Activated CD4-positive, CD25-positive, alpha-beta regulatory T cell treated with anti-CD3 and anti-CD28 coated beads, Interleukin-2, amount 50 U/mL, for 24 hours (primary cell): ENCODE data around the gene RIC1.
"Not testable (repeated sequence)": the region's sequence is repeated elsewhere in the genome, so short reads cannot be mapped to it uniquely, and the experiment has no call there.

Experiments
- ATAC-seq, 2 donors: fragments of 150-1000 bp; cut with Tn5 transposase; one replicate each; pipeline ENCODE4 v1.10.0; 2021; ENCODE audit warnings: mild to moderate bottlenecking in 1 of 2, moderate library complexity in 1 of 2

RIC1 gene

DNA sequence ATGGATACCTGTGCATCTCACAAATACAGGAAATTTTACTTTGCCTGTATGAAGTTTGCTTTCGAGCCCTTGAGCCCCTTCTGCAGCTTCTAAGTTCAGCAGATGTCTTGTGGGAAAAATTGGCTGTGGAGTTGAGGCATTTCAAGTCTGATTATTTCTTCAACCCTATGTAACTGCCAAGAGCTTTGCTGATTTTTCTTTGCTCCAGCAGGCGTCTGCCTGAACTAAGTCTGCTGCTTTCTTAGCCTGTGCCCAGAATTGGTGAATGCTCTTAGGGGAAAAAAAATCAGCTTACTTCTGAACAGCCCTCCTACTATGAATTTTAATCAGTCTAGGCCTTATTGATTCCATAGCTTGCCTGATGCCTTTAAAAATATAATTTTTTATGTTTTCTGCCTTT, 41.2 kb downstream of the RIC1 start:
- no peak for ATAC-seq

DNA sequence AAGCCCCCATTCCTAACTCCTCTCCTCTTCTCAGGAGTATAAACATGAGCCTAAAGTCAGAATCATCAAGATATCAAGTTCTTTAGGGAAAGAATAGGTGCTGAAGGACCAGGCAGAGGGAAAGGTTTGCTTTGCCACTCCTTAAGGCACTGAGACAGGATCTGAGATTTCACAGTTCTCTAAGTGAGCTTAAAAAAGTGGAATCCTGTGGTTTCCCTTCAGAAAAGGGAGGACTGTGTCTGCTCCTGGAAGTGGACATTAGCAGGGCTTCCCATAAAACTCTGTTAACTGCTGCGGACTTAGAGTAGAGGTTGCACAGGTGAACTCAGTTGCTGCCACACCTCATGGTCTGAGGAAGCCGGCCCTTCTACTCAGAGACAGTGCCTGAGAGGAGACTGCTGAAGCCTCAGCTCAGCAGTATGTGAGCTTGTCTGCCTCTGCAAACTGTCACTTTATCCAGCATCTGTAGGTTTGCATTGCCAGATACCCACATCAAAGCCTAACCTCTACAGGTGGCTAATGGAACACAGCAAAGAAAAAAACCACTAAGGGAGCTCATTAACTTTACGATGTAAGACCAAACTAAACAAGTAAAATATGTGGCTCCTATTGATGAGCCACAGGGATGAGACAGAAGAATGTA, 42.9 kb downstream of the RIC1 start:
- ATAC-seq = peak; percentile 51 to 64

DNA sequence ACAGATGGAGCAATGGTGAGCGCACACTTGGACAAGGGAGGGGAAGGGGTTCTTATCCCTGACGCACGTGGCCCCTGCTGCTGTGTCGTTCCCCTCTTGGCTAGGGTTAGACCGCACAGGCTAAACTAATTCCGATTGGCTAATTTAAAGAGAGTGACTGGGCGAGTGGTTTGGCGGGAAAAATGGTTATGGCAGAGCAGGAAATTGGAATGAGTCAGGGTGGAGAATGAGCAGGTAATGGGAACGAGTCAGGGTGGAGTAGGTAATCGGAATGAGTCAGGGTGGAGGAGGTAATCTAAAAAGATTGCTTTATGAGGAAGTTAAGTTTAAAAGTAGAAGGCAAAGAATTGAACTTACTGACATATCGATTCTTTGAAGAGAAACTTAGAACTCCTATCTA, 46.1 kb downstream of the RIC1 start:
- ATAC-seq = not testable (repeated sequence)

DNA sequence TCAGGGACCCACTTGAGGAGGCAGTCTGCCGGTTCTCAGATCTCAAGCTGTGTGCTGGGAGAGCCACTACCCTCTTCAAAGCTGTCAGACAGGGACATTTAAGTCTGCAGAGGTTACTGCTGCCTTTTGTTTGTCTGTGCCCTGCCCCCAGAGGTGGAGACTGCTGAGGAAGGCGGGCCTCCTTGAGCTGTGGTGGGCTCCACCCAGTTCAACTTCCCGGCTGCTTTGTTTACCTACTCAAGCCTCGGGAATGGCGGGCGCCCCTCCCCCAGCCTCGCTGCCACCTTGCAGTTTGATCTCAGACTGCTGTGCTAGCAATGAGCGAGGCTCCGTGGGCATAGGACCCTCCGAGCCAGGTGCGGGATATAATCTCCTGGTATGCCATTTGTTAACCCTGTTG, 54.7 kb downstream of the RIC1 start:
- ATAC-seq = not testable (repeated sequence)

DNA sequence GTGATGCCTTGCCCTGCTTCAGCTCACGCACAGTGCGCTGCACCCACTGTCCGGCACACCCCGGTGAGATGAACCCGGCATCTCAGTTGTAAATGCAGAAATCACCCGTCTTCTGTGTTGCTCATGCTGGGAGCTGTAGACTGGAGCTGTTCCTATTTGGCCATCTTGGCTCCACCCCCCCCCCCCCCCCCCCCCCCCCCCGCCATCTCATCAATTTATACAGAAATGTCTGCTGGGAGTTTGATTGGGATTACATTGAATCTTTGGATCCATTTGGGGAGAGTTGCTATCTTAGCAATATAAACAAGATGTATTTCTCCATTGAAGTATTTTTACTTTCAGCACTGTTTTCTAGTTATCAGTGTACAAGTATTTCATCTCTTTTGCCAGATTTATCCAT, 55.2 kb downstream of the RIC1 start:
- ATAC-seq = no peak

DNA sequence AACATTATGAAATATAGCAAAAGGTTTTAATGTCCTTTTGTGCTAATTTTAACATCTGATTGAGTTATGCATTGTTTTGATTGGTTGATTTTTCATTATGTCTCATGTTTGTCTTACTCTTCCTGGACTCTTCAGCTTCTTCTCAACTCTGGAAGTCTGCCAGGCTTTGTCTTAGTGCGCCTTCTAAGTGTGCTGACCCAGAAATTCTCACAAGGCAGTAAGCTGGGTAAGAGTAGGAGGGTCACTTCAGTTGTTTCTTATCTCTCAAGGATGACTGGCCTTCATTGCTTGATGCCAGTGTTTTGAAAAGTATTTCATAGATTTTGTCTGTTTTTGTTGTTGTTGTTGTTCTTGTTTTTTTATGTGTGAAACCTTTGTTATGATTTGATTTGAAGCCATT, 59.2 kb downstream of the RIC1 start:
- ATAC-seq = no peak

DNA sequence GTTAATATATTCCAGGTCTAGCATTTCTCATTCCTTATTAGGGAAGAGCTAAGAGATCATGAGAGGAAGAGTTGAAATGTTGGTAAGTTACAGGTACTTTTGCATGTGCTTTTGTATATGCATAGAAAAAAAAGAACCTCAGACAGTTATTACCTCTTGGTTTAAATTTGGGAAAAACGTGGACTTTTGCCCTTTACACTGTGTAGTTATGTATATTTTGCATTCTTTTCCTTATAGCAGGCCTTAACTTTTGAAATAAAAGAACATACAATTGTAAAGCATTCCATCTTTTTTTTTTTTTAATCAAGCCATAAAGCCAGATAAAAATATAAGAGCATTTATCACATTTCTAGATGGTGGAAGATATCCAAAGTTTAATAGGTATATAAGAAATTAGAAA, 61.4 kb downstream of the RIC1 start:
- ATAC-seq = no peak

DNA sequence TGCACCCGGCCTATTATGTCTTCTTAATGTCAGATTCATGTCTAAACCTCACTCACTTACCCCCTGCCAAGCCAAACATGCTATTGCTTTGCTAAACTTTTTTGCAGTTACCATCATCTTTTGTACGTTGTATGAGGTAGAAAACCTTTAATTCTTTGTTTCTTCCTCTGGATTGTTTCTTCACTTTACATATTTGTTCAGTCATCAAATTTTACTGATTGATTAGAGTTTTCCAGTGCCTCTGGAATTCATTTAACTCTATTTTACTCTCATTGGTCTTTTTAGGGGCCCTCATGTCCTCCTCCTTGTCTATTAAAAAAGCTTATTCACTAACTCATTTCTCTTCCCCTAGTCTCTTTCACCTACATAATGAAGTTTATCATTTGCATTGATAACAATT, 67.0 kb downstream of the RIC1 start:
- no peak for ATAC-seq

DNA sequence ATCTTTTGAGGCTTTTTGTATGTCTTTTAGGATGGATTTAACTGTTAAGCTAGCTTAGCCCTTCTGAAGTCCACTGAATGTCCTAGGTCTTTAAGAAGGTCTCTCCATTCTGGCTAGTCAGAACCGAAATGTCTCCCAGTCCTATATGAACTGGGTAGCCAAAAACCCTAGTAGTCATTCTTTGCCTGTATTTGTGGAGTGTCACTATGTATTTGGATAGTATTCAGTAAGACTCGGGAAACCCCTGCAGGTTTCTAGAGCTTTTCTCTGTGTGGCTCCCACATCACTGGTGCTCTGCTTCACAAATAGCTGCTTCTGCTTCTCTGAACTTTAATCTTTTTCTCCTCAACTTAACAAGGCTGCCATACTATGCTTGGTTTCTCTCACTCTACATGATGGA, 68.0 kb downstream of the RIC1 start:
- peak in 1 of 2 donors; percentile 17 for ATAC-seq

DNA sequence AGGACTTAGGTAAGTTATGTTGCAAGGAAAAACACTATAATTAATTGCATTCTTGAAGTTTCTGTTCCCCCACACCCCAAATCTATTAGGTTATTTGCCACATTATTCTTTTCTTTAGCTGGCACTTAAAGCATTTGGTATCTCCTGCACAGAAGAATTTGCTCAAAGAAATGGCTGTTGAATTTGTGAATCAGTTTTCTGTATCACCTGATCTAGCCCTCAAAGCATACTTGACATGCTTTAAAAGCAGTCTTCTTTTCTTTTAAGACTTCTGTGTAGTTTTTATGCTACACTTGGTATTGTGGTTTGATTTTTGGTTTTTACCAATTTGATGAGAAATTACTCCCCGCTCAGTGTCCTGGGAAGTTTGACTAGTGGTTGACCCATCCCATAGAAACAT, 69.1 kb downstream of the RIC1 start:
- ATAC-seq = no peak

DNA sequence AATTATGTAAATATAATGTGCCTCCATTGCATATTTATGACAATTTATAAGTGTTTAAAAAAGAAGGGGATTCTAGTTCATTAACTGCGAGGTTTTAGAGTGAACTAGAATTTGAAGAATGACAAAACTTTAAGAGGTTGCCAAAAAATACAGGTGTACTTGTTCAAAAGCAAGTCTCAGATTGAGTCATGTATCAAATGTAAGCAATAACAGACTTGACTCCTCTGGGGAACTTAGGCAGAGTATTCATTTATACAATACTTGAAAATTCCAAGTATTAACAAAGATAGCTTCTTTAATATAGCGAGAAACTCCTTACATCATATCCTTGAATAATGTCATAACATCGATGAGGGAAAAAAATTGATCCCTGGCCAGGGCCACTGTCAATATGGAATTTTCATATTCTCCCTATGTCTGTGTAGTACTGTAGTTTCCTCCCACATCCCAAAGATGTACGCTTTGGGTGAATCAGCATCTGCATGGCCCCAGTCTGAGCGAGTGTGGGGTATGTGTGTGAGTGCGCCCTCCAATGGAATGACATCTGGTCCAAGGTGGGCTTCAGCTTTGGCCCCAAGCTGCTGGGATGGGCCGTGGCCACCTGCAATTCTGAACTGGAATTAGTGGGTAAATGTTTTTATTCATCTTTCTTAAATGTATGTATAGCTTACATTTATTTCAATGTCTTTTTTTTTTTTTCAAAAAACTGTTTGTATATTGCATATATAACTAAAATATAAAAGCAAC, 70.1 kb downstream of the RIC1 start:
- ATAC-seq = no peak

DNA sequence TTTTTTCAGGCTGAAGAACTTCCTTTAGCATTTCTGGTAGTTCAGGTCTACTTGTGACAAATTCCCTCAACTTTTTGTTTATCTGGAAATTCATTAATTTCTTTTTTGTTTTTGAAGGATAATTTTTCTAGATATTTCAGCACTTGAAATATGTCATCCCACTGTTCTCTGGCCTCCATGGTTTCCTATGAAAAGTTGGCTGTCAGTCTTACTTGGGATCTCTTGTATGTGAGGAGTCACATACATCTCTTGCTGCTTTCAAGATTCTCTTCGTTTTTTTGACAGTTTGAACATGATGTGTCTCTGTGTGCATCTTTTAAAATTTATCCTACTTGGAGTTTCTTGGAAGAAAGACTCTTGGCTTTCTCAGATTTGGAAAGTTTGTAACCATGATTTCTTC, 79.5 kb downstream of the RIC1 start:
- no peak for ATAC-seq

DNA sequence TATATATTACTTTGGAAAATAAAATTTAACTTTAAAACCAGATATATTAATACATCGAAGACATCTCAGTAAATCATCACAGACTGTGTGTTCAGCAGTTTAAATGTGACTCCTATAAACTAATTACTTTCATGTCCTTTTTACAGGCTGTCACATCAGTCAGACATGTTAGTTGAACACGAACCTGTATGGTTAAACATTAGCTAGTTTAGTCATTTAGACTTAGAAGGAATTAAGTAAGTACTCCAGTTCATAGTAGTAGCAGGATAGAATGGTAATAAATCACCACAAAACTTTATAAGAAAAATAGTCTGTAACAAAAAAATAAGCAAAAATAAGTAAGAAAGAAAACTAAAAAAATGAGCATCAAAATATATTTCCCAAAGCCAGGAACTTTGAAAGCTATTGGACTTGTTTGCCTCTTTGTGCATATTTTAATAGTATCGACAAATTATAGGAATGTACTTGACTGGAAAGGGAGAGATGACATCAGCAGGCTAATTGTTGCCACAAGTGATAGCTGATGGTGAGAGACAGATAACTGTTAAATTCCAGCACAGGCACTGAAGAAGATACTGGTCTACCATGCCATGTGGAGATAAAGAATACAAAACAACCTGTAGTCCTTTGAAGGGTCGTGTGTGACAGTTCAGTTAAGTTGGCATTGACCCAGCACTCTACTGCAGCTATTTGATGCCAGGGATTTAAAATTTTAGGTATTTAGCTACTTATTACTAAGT, 83.9 kb downstream of the RIC1 start:
- ATAC-seq = no peak

DNA sequence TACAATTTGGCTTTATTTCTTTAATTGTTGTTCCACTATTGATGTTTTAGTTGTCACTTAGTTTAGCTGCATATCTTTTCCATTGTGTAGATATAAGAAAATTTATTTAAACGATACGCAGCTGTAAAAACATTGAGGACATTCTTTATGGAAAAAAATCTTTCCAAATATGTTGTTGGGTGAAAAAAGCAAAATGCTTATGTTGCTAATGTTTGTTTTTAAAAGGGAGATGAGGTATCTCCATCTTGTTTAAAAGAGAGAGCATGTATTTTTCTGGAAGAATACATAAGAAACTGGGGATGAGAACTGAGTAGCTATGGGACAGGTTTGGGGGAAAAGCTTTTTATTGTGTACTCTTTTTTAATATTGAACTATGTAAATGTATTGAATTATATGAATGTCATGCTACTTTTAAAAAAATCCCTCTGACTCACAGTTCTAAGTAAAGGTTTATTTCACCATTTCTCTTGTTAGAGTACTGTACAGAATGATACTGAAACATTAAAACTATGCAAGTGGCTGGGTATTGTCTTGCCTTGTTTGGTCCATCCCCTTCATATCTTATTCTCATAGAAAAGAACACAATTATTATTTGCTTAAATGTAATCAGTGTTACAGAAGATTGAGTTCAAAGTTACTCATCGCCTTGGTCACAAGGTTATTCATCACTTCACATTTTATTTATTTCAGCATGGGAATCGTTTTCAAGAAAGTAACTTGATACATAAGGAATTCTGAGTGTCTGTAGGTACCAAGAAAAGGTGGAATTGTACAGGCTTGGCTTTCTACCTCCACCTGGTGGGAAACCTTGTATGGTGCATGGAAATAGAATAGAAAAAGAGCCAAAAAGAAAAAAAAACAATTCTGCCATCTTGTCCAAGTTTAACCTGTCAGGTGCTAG, 85.8 kb downstream of the RIC1 start:
- peak; percentile 73 to 83 for ATAC-seq

DNA sequence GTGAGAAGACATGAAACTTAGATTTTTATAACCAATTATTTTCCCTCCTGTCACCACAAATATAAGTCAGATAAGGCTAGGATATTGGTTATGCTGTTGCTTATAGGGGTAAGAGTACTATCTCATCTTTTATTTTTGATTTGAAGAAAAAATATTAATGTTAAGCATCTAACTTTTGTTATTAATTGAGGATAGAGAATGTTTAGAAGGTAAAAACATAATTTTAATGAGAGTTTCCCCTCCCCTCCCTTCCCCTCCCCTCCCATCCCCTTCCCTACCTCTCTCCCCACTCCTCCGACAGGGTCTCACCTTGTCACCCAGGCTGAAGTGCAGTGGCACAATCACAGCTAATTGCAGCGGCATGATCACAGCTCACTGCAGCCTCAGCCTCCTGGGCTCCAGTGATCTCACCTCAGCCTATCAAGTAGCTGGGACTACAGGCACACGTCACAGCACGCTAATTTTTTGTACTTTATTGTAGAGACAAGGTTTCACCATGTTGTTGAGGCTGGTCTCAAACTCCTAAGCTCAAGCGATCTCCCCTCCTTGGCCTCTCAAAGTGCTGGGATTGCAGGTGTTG, 86.7 kb downstream of the RIC1 start:
- no peak for ATAC-seq

DNA sequence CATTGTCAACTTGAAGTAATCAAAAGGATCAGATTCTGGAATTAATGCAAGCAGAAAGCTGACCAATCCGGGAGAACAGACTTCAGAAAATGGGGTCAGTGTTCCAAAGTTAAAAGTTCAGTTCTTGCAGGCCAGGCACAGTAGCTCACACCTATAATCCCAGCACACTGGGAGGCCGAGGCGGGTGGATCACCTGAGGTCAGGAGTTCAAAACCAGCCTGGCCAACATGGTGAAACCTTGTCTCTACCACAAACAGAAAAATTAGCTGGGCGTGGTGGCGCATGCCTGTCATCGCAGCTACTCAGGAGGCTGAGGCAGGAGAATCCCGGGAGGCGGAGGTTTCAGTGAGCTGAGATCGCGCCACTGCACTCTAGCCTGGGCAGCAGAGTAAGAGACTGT, 88.5 kb downstream of the RIC1 start:
- not testable (repeated sequence) for ATAC-seq

DNA sequence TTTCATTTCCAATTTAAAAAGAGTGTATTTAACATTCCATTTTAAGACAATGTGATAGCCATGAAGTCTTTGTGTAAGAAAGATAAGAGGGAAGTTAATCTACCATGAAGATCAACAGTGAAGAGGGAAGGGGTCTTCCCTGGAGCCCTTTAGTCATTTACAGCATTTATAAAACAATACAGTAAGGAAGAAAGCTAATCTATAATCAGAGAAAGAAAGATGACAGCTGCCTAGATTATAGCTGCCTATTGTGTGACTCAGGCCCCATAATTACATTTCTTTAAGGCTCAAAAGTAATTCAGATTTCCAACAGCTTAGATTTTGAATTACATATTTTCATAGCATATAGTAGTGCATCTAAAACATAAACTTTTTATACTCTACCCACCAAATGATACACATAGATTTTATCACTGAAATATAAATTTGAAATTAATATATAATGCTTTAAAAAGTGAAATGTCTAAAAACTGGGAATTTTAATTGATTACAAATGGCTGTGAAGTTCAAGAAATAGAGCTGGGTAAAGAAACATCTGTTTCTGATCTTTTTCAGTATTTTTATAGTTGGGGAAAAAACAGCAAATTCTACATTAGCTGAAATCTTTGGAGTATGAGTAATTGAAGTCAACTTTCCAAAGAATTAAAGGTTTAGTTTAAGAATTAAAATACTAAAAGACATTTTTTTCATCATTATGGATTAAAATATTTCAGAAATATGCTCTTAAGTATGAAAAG, 89.6 kb downstream of the RIC1 start:
- ATAC-seq = no peak

DNA sequence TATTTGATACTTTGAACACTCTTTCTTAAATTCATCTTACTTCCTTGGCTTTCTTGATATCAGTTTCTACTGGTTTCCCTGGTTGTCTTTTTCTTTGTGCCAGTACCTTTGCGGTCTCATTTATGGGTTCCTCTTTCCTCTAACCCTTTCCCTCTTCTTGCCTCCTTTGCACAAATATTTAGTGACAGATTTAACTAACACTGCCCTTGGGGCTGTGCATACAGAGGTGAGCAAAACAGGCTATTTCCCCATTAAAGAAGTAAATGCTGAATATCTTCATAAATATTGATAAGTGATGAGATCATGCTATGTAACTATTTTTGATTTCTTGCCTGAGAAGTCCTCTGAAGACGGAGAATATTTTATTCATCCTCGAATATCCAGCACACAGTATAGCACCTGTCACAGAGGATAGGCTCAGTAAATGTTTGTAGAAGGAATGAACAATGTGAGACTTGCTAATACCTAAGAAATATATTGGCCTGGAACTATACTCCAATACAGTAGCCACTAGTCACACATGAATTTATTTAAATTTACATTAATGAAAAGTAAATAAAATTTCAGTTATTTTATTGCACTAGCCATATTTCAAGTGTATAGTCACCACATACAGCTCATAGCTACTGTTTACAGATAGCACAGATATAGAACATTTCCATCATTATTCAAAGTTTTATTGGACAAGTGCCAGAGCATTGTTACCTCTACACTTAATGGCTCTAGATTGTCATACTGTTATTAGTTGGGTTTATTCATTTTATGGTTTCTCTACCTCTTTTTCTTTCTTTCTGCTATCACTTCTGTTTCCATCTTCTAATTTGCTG, 90.4 kb downstream of the RIC1 start:
- ATAC-seq = no peak

DNA sequence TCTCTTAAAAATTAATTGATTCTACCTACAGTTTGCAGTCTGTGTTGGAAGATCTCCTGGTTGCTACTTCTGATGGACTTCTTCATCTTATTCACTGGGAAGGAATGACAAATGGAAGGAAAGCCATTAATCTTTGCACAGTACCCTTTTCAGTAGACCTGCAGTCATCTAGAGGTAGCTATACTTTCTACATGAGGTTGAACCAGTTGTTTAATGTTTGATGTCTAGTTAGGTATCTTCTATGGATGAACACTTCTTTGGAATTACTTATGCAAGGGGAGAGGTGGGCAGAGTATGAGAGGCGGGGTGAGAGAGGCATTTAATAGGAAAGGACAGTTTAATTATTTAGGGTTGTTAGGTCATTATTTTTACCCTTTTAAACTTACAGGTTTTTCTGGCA, 91.2 kb downstream of the RIC1 start:
- ATAC-seq = no peak

DNA sequence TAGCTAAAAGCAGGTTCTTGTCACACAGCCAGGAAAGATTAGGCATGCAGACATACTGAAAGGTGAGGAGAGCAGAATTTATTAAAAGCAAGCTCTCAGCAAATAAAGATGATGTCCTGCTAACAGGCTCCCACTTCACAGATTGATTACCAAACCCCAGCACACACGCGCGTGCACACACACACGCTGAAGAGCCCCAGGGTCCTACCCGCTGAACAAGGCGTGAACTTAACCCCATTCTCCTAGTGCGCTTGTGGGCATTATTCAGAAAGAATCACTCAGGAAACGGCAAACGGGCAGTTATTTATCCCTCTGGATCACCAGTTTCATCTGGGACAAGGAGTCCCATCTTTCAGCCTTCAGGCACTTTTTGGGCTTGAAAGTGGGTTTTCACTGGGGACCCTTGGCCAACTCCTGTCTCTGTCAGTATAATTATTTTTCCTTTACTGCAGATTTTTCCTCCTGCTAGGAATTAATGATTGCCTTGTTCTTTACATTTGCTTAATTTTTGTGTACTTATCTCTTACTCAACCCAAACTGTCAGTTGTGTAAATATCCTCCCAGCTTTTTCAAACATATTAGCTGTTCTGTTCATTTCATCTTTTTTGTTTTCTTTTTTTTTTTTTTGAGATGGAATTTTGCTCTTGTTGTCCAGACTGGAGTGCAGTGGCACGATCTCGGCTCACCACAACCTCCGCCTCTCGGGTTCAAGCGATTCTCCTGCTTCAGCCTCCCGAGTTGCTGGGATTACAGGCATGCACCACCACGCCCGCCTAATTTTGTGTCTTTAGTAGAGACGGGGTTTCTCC, 92.6 kb downstream of the RIC1 start:
- no peak for ATAC-seq
